ENCODE data around the gene HLA-DRB1. TPM values are rescaled to one million over a fixed set of nuclear protein-coding genes. Genes with fewer than 3 reads are reported as not detected.
"Not testable (repeated sequence)": the region's sequence is repeated elsewhere in the genome, so short reads cannot be mapped to it uniquely, and the experiment has no call there.

Gene HLA-DRB1
- polyA plus RNA-seq (2013, experiment 1 of 4), result 9.4 TPM
- 7.6 TPM for polyA plus RNA-seq (2013, experiment 2 of 4)
- 7.7 TPM for polyA plus RNA-seq (2013, experiment 3 of 4)
- polyA plus RNA-seq (2013, experiment 4 of 4), result 6.6 TPM

DNA sequence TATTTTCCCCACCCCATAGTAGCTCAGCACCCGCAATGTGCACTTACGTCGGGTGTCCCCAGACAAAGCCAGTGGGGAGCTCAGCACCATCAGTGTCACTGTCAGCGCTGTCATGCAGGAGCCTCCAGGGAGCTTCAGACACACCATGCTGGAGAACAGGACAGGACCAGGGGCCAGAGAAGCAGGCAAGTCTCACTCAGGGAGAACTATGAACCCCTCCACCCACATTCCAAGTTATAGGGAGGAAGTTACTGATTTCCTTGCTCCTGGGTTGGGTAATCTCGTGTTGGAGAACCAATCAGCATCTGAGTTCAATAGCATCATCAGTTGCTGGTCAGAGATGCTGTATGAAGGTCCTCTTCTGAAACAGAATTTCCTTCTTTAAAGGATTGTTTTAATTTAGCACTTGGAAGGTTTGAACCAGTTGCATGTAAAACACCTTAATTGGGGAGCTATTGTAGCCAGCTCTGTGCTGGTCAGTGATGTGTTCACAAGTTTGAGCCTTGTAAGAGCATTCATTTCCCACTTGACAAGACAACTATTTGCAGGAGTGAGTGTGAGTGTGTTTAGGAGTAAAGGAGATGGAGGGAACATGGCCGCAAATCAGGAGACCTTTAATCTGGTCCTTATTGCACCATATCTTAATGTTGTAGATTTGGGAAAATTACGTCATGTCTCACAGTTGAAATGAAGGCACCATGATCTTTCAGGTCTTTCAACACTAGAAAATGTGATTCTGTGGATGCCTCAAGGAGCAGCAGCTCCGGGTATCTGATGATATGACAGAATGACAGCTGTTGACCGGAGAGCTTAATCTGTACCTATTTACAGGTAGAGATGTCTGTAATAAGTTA is at the start of gene HLA-DRB1:
TSS of gene HLA-DRB1 (minus strand) at position 253 of the 854 bp plus-strand sequence. CDS start at position 147, 106 bp downstream.
- WGBS, 2 experiments, result 69 to 72% methylated on average over 9 of the region's 9 CpGs
- Histone ChIP-seq H3K4me3 (ENCODE audit: insufficient read depth, low read depth, low read length) (no peak within 1 kb of the TSS), H3K4me1 (ENCODE audit: control insufficient read depth, insufficient read depth, low read length) (no peaks in the 10 kb centered on the region), H3K27ac (ENCODE audit: insufficient read depth, low read depth, low read length, poor library complexity, severe bottlenecking) (no peak within 1 kb of the TSS), H3K27me3 (ENCODE audit: control insufficient read depth, insufficient read depth, low read length, poor library complexity, severe bottlenecking) (peaks cover 7% of the 10 kb centered on the region), H3K9me3 (ENCODE audit: control insufficient read depth, low read length) (no peaks in the 10 kb centered on the region), H3K36me3 (ENCODE audit: control insufficient read depth, insufficient read depth, low read length) (no peaks in the 10 kb centered on the region)

DNA sequence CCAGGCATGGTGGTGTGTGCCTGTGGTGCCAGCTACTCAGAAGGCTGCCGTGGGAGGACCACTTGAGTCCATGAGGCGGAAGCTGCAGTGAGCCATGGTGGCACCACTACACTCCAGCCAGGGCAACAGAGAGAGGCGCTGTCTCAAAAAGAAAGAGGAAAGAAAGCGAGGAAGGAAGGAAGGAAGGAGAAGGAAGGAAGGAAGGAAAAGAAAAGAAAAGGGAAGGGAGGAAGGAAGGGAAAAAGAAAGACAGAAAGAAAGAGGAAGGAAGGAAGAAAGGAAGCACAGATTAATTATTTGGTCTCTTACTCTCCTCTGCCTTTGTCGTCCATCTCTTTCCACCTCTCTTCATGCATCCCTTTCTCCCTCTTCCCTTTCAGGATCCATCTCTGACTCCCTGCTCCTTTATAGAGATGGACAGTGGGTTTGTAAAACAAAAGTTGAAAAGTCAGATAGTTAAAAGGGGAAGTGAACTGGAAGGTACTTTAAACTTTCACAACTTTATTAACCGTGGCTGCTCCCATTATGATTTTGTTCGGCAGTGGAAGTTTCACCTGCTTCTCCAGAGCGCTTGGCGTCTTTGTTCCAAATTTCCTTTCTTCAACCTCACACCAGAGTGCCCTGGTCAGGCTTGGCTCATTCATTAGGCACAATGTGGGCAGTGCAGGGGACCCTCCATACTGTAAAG is 49.0 kb upstream of the HLA-DRB1 start:
- WGBS, 2 experiments, result 83 to 89% methylated on average over 8 to 9 of the region's 9 CpGs
- Histone ChIP-seq H3K4me3 (ENCODE audit: insufficient read depth, low read depth, low read length) (no peak overlapping the region), H3K36me3 (ENCODE audit: control insufficient read depth, insufficient read depth, low read length) (no peaks in the 10 kb centered on the region), H3K27ac (ENCODE audit: insufficient read depth, low read depth, low read length, poor library complexity, severe bottlenecking) (no peak overlapping the region), H3K4me1 (ENCODE audit: control insufficient read depth, insufficient read depth, low read length) (no peaks in the 10 kb centered on the region), H3K9me3 (ENCODE audit: control insufficient read depth, low read length) (peaks cover 2% of the 10 kb centered on the region), H3K27me3 (ENCODE audit: control insufficient read depth, insufficient read depth, low read length, poor library complexity, severe bottlenecking) (no peaks in the 10 kb centered on the region)

DNA sequence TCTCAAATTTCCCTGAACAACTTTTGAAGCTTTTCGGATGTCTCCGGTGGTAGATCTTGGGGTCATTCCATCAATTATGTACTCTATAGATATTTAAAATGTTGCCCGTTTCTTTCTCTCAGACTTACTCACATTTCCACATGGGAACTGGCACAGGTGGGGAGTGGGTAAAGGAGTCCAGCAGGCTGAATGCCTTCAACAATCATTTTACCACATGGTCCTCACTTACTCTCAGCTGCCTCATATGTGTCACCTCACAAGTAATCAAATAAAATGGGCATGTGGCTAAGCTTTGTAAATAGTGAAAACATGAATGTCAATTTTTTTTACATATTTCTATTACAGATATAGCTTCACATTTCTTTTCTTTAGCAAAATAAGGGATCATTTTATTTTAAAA is 48.2 kb upstream of the HLA-DRB1 start:
- 100% methylated on average over 1 of the region's 3 CpGs; no CpG with 5 or more reads in 1 of the 2 experiments for WGBS, 2 experiments
- Histone ChIP-seq H3K4me1 (ENCODE audit: control insufficient read depth, insufficient read depth, low read length) (no peaks in the 10 kb centered on the region), H3K9me3 (ENCODE audit: control insufficient read depth, low read length) (peaks cover 3% of the 10 kb centered on the region), H3K36me3 (ENCODE audit: control insufficient read depth, insufficient read depth, low read length) (no peaks in the 10 kb centered on the region), H3K27me3 (ENCODE audit: control insufficient read depth, insufficient read depth, low read length, poor library complexity, severe bottlenecking) (no peaks in the 10 kb centered on the region), H3K27ac (ENCODE audit: insufficient read depth, low read depth, low read length, poor library complexity, severe bottlenecking) (no peak overlapping the region), H3K4me3 (ENCODE audit: insufficient read depth, low read depth, low read length) (no peak overlapping the region)

GRCh38 chr6:32637219-32637880 is 47.7 kb upstream of the HLA-DRB1 start, which contains the start of gene HLA-DQA1:
TSS of gene HLA-DQA1 (plus strand) at chr6:32637406. CDS start at chr6:32637459, 53 bp downstream.
- Histone ChIP-seq H3K36me3 (ENCODE audit: control insufficient read depth, insufficient read depth, low read length) (no peaks in the 10 kb centered on the region), H3K4me1 (ENCODE audit: control insufficient read depth, insufficient read depth, low read length) (no peaks in the 10 kb centered on the region), H3K9me3 (ENCODE audit: control insufficient read depth, low read length) (peaks cover 3% of the 10 kb centered on the region), H3K4me3 (ENCODE audit: insufficient read depth, low read depth, low read length) (no peak within 1 kb of the TSS), H3K27ac (ENCODE audit: insufficient read depth, low read depth, low read length, poor library complexity, severe bottlenecking) (no peak within 1 kb of the TSS), H3K27me3 (ENCODE audit: control insufficient read depth, insufficient read depth, low read length, poor library complexity, severe bottlenecking) (no peaks in the 10 kb centered on the region)
- WGBS, 2 experiments, result 42 to 50% methylated on average over 3 to 7 of the region's 7 CpGs

GRCh38 chr6:32635526-32636123 is 46.0 kb upstream of the HLA-DRB1 start:
- Histone ChIP-seq H3K9me3 (ENCODE audit: control insufficient read depth, low read length) (peaks cover 3% of the 10 kb centered on the region), H3K27me3 (ENCODE audit: control insufficient read depth, insufficient read depth, low read length, poor library complexity, severe bottlenecking) (no peaks in the 10 kb centered on the region), H3K27ac (ENCODE audit: insufficient read depth, low read depth, low read length, poor library complexity, severe bottlenecking) (no peak overlapping the region), H3K4me1 (ENCODE audit: control insufficient read depth, insufficient read depth, low read length) (no peaks in the 10 kb centered on the region), H3K4me3 (ENCODE audit: insufficient read depth, low read depth, low read length) (no peak overlapping the region), H3K36me3 (ENCODE audit: control insufficient read depth, insufficient read depth, low read length) (no peaks in the 10 kb centered on the region)
- WGBS, 2 experiments, result 69 to 71% methylated on average over 2 of the region's 2 CpGs

DNA sequence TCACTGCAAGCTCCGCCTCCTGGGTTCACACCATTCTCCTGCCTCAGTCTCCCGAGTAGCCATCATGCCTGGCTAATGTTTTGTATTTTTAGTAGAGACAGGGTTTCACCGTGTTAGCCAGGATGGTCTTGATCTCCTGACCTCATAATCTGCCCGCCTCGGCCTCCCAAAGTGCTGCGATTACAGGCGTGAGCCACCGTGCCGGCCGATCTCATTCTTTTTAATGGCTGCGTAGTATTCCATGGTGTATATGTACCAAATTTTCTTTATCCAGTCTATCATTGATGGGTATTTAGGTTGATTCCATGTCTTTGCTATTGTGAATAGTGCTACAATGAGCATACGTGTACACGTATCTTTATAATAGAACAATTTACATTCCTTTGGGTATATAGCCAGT is 40.1 kb upstream of the HLA-DRB1 start:
- not testable (repeated sequence) for H3K4me1 ChIP-seq (ENCODE audit: control insufficient read depth, insufficient read depth, low read length); H3K9me3 ChIP-seq (ENCODE audit: control insufficient read depth, low read length); H3K27ac ChIP-seq (ENCODE audit: insufficient read depth, low read depth, low read length, poor library complexity, severe bottlenecking); H3K36me3 ChIP-seq (ENCODE audit: control insufficient read depth, insufficient read depth, low read length); H3K27me3 ChIP-seq (ENCODE audit: control insufficient read depth, insufficient read depth, low read length, poor library complexity, severe bottlenecking); H3K4me3 ChIP-seq (ENCODE audit: insufficient read depth, low read depth, low read length)
- WGBS, 2 experiments, result 87 to 95% methylated on average over 13 of the region's 13 CpGs

DNA sequence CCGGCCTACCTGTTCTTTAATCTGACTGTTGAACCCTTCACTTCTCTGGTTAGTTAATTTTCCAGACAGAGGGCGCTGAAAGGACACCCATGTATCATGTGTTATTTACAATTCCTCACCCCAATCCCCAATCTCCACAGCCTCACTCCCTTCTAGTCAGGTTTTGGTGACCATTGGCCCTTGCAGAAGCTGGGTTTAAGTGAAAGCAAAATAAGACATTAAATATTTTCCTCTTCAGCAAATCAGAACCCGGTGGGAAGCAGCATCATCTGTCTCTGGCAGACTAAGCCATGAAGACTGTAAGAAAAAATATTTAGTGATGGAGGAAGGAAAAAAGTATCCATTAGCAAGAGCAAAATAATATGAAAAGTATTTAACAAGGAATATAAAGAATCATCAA is 38.2 kb upstream of the HLA-DRB1 start:
- 61 to 76% methylated on average over 2 to 3 of the region's 3 CpGs for WGBS, 2 experiments
- Histone ChIP-seq H3K27me3 (ENCODE audit: control insufficient read depth, insufficient read depth, low read length, poor library complexity, severe bottlenecking) (no peaks in the 10 kb centered on the region), H3K4me3 (ENCODE audit: insufficient read depth, low read depth, low read length) (no peak overlapping the region), H3K27ac (ENCODE audit: insufficient read depth, low read depth, low read length, poor library complexity, severe bottlenecking) (no peak overlapping the region), H3K4me1 (ENCODE audit: control insufficient read depth, insufficient read depth, low read length) (no peaks in the 10 kb centered on the region), H3K36me3 (ENCODE audit: control insufficient read depth, insufficient read depth, low read length) (no peaks in the 10 kb centered on the region), H3K9me3 (ENCODE audit: control insufficient read depth, low read length) (no peaks in the 10 kb centered on the region)

DNA sequence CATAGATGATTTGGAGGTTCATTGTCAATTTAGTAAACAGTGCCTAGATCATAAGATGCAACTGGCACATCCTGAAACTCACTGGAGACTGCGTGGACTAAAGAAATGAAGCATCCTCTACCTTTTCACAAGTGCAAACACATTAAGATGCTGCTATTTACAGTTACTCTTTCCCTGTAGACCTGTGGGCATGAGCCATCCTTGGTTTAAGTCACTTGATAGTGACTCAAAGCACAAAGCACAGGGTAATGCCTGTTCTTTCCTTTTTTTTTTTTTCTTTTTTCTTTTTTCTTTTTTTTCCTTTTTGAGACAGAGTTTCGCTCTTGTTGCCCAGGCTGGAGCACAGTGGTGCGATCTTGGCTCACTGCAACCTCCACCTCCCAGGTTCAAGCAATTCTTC is 37.6 kb upstream of the HLA-DRB1 start:
- H3K4me1 ChIP-seq (ENCODE audit: control insufficient read depth, insufficient read depth, low read length), result no peaks in the 10 kb centered on the region
- no peak overlapping the region for H3K27ac ChIP-seq (ENCODE audit: insufficient read depth, low read depth, low read length, poor library complexity, severe bottlenecking)
- WGBS, 2 experiments, result 70 to 75% methylated on average over 3 of the region's 3 CpGs
- H3K4me3 ChIP-seq (ENCODE audit: insufficient read depth, low read depth, low read length), result no peak overlapping the region
- H3K27me3 ChIP-seq (ENCODE audit: control insufficient read depth, insufficient read depth, low read length, poor library complexity, severe bottlenecking), result no peaks in the 10 kb centered on the region
- no peaks in the 10 kb centered on the region for H3K9me3 ChIP-seq (ENCODE audit: control insufficient read depth, low read length)
- no peaks in the 10 kb centered on the region for H3K36me3 ChIP-seq (ENCODE audit: control insufficient read depth, insufficient read depth, low read length)

GRCh38 chr6:32625137-32625536 is 35.5 kb upstream of the HLA-DRB1 start:
- Histone ChIP-seq H3K27ac (ENCODE audit: insufficient read depth, low read depth, low read length, poor library complexity, severe bottlenecking) (no peak overlapping the region), H3K4me1 (ENCODE audit: control insufficient read depth, insufficient read depth, low read length) (no peaks in the 10 kb centered on the region), H3K4me3 (ENCODE audit: insufficient read depth, low read depth, low read length) (no peak overlapping the region), H3K36me3 (ENCODE audit: control insufficient read depth, insufficient read depth, low read length) (no peaks in the 10 kb centered on the region), H3K9me3 (ENCODE audit: control insufficient read depth, low read length) (no peaks in the 10 kb centered on the region), H3K27me3 (ENCODE audit: control insufficient read depth, insufficient read depth, low read length, poor library complexity, severe bottlenecking) (no peaks in the 10 kb centered on the region)
- WGBS, 2 experiments, result 60 to 67% methylated on average over 5 of the region's 5 CpGs

Data from ectodermal cell (in vitro differentiated cells).